Measurements from ENCODE around the gene ACVR1.

The ACVR1 gene

GRCh38 chr2:157789933-157790511 lies 86.1 kb downstream of the ACVR1 start:
- no peak overlapping the region for H3K4me2 ChIP-seq (ENCODE audit: low read length)
- H4K20me1 ChIP-seq (ENCODE audit: control insufficient read depth, insufficient read depth, low read depth, low read length): no peaks in the 10 kb centered on the region
- no peaks in the 10 kb centered on the region for H3K27me3 ChIP-seq (ENCODE audit: control insufficient read depth, low read length)
- no peaks in the 10 kb centered on the region for H3F3A ChIP-seq (ENCODE audit: control insufficient read depth, insufficient read depth)
- no peaks in the 10 kb centered on the region for H3K4me1 ChIP-seq (ENCODE audit: control insufficient read depth, low read length)
- no peaks in the 10 kb centered on the region for H3K36me3 ChIP-seq (ENCODE audit: control insufficient read depth, low read length)
- TF ChIP-seq CTCF (IDR thresholded peaks at IDR 0.05; ENCODE audit: low read depth, low read length, poor library complexity, severe bottlenecking): no peak
- no peak for TF ChIP-seq EZH2phosphoT487 (IDR thresholded peaks at IDR 0.05; ENCODE audit: borderline replicate concordance, low read length)
- no peak overlapping the region for H3K4me3 ChIP-seq (ENCODE audit: low read length)
- no peaks in the 10 kb centered on the region for H3K79me2 ChIP-seq (ENCODE audit: control insufficient read depth, low read length)
- no peak overlapping the region for H3K27ac ChIP-seq (ENCODE audit: low read depth, low read length)
- no peaks in the 10 kb centered on the region for H3K9me3 ChIP-seq (ENCODE audit: control insufficient read depth, insufficient read depth, low read length)
- H3K9me2 ChIP-seq (replicated peaks; ENCODE audit: control insufficient read depth, low read length): no peaks in the 10 kb centered on the region

- TF ChIP-seq CTCF (IDR thresholded peaks at IDR 0.05; ENCODE audit: low read depth, low read length, poor library complexity, severe bottlenecking) (no peak), EZH2phosphoT487 (IDR thresholded peaks at IDR 0.05; ENCODE audit: borderline replicate concordance, low read length) (no peak)
- Histone ChIP-seq H3K9me3 (ENCODE audit: control insufficient read depth, insufficient read depth, low read length) (no peaks in the 10 kb centered on the region), H3K36me3 (ENCODE audit: control insufficient read depth, low read length) (no peaks in the 10 kb centered on the region), H3K4me3 (ENCODE audit: low read length) (no peak overlapping the region), H3K4me1 (ENCODE audit: control insufficient read depth, low read length) (no peaks in the 10 kb centered on the region), H3K27ac (ENCODE audit: low read depth, low read length) (no peak overlapping the region), H3K79me2 (ENCODE audit: control insufficient read depth, low read length) (no peaks in the 10 kb centered on the region), H3K27me3 (ENCODE audit: control insufficient read depth, low read length) (no peaks in the 10 kb centered on the region), H3K9me2 (replicated peaks; ENCODE audit: control insufficient read depth, low read length) (no peaks in the 10 kb centered on the region), H4K20me1 (ENCODE audit: control insufficient read depth, insufficient read depth, low read depth, low read length) (no peaks in the 10 kb centered on the region), H3F3A (ENCODE audit: control insufficient read depth, insufficient read depth) (no peaks in the 10 kb centered on the region), H3K4me2 (ENCODE audit: low read length) (no peak overlapping the region)
Observed at GRCh38 chr2:157789256-157789655, 86.9 kb downstream of the ACVR1 start.

GRCh38 chr2:157788201-157788600 lies 87.9 kb downstream of the ACVR1 start:
- H3K27ac ChIP-seq (ENCODE audit: low read depth, low read length): no peak overlapping the region
- H3K4me3 ChIP-seq (ENCODE audit: low read length): no peak overlapping the region

More at GRCh38 chr2:157788201-157788600, 87.9 kb downstream of the ACVR1 start:
- H3K4me2 ChIP-seq (ENCODE audit: low read length): no peak overlapping the region
- no peaks in the 10 kb centered on the region for H4K20me1 ChIP-seq (ENCODE audit: control insufficient read depth, insufficient read depth, low read depth, low read length)
- no peaks in the 10 kb centered on the region for H3K27me3 ChIP-seq (ENCODE audit: control insufficient read depth, low read length)
- no peaks in the 10 kb centered on the region for H3F3A ChIP-seq (ENCODE audit: control insufficient read depth, insufficient read depth)
- no peaks in the 10 kb centered on the region for H3K4me1 ChIP-seq (ENCODE audit: control insufficient read depth, low read length)
- H3K79me2 ChIP-seq (ENCODE audit: control insufficient read depth, low read length): no peaks in the 10 kb centered on the region
- no peaks in the 10 kb centered on the region for H3K36me3 ChIP-seq (ENCODE audit: control insufficient read depth, low read length)
- H3K9me2 ChIP-seq (replicated peaks; ENCODE audit: control insufficient read depth, low read length): no peaks in the 10 kb centered on the region
- no peak for TF ChIP-seq CTCF (IDR thresholded peaks at IDR 0.05; ENCODE audit: low read depth, low read length, poor library complexity, severe bottlenecking)
- no peak for TF ChIP-seq EZH2phosphoT487 (IDR thresholded peaks at IDR 0.05; ENCODE audit: borderline replicate concordance, low read length)
- H3K9me3 ChIP-seq (ENCODE audit: control insufficient read depth, insufficient read depth, low read length): no peaks in the 10 kb centered on the region
